ENCODE data around the gene ESRRG. TPM values are rescaled to one million over a fixed set of nuclear protein-coding genes. Genes with fewer than 3 reads are reported as not detected.
A peak's percentile ranks its signal among the peaks of the same experiment; 100 is the strongest.

ESRRG gene
- total RNA-seq, 4 donors from 2014 or later = 0.13 to 0.76 (median 0.24) TPM

DNA sequence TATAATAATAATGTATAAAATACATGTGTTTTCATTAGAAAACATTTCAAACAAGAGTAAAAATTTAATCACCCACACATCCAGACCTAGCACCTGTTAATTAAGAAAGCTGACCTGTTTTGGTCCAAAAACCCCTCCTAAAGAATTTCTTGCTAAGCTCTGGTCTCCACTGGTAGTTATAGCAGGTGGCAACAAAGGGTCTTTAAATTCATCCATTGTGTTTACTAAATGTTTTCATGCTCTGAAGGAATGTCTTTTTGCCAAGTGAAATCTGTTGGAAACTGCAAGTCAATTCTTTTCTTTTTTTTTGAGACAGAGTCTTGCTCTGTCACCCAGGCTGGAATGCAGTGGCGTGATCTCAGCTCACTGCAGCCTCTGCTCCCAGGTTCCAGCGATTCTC is 141.1 kb downstream of the ESRRG start:
- Histone ChIP-seq H3K4me1 (no peaks in the 10 kb centered on the region), H3K36me3 (no peaks in the 10 kb centered on the region), H3K9me3 (no peaks in the 10 kb centered on the region), H3K27me3 (no peaks in the 10 kb centered on the region), H3K27ac (no peak overlapping the region), H3K4me3 (no peak overlapping the region)
- TF ChIP-seq POLR2A (IDR thresholded peaks at IDR 0.05) = no peak
- TF ChIP-seq, protein P1, sequence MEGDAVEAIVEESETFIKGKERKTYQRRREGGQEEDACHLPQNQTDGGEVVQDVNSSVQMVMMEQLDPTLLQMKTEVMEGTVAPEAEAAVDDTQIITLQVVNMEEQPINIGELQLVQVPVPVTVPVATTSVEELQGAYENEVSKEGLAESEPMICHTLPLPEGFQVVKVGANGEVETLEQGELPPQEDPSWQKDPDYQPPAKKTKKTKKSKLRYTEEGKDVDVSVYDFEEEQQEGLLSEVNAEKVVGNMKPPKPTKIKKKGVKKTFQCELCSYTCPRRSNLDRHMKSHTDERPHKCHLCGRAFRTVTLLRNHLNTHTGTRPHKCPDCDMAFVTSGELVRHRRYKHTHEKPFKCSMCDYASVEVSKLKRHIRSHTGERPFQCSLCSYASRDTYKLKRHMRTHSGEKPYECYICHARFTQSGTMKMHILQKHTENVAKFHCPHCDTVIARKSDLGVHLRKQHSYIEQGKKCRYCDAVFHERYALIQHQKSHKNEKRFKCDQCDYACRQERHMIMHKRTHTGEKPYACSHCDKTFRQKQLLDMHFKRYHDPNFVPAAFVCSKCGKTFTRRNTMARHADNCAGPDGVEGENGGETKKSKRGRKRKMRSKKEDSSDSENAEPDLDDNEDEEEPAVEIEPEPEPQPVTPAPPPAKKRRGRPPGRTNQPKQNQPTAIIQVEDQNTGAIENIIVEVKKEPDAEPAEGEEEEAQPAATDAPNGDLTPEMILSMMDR (IDR thresholded peaks at IDR 0.05) = no peak
- intact Hi-C loops (cut with DNase I) = no loop called here
- no peak for DNase-seq
- 61 to 83% methylated on average over 2 of the region's 2 CpGs for WGBS, 2 donors

DNA sequence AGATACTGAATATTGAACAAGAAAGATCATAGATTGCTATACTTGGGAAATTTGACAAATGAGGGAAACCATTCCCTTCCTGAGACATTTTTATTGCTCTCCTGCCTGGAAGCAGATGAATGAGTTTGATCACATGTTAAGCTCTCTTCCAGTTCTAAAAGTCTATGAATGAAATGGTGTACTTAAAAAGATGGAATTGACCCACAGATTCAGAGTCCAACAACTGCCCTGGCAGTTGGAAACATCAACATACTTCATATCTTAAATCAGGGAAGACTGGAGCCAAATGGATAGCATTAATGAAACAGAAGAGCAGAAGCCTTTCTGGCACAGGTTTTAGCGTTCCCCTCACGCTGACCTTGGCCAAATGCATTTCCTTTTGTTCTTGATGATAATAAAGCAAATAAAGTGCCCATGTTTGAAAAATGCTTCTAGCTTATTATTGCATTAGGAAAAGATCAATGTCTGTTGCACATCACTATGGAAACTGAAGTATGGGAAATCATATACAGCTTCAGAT is 142.6 kb downstream of the ESRRG start:
- Histone ChIP-seq H3K36me3 (no peaks in the 10 kb centered on the region), H3K27me3 (no peaks in the 10 kb centered on the region), H3K9me3 (no peaks in the 10 kb centered on the region), H3K27ac (no peak overlapping the region), H3K4me3 (no peak overlapping the region), H3K4me1 (no peaks in the 10 kb centered on the region)
- intact Hi-C loops (cut with DNase I) = no loop called here
- WGBS, 2 donors = 38 to 52% methylated on average over 2 of the region's 2 CpGs
- no peak for DNase-seq
- TF ChIP-seq, protein P1 (IDR thresholded peaks at IDR 0.05) = no peak
- no peak for TF ChIP-seq POLR2A (IDR thresholded peaks at IDR 0.05)

DNA sequence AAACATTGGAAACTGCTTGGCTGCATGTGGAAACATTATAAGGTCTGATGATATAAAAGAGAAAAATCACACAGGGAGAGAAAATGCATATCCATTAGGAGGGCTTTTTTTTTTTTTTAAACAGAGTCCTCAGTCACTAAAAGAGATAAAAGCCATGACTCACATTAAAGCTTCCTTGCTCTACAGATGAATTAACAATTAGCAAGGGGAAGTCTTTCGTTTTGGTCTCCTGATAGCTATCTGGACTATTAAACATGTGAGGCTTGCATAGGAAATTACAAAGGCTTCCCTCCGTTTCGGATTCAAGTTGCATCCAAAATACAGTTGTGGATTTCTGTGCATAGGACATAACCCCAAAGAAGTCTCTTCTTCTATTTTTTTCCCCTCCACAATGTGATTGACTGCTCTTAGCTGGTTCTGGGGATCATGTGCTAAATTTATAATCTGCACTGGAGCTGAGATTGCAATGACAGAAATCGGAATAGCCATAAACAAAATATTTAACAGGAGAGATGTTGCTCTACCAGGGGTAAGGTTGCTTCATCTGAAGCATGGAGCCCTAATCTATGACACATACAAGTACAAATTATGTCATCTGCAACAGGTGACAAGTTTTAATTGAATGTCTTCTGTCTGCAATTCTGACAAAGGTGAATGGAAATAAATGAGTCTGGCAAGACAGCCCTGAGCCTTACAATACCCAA is 146.8 kb downstream of the ESRRG start:
- no peak overlapping the region for H3K27ac ChIP-seq
- 53 to 64% methylated on average over 4 of the region's 4 CpGs for WGBS, 2 donors
- H3K4me3 ChIP-seq = no peak overlapping the region
- H3K27me3 ChIP-seq = no peaks in the 10 kb centered on the region
- no peaks in the 10 kb centered on the region for H3K36me3 ChIP-seq
- DNase-seq = no peak
- no peak for TF ChIP-seq POLR2A (IDR thresholded peaks at IDR 0.05)
- TF ChIP-seq, protein P1 (IDR thresholded peaks at IDR 0.05) = no peak
- intact Hi-C loops (cut with DNase I) = no loop called here
- H3K9me3 ChIP-seq = no peaks in the 10 kb centered on the region
- H3K4me1 ChIP-seq = no peaks in the 10 kb centered on the region

DNA sequence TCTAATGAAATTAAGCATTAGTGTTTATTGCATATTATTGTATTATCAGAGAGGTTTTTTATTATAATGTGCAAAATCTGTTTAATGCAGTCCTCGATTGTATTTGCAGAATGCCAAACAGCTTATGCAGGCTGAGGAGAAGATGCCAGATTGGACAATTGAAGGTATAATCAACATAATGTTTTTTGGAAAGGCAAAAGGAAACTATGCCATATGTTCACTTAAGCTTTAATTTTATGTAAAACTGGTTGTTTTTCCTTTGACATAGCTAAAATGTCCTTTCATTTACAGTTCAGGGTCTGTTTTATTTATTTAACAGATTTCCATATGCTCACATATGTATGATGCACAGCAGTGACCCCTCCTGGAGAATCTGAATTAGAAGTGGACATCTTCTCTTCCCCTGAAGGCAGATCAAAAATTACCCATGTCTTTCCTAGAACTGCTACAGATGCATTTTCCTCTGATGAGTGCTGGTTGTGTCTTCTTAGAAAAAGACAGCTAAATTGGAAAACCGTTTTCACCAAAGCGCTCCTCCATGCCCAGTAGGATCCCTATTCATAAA is 156.5 kb downstream of the ESRRG start:
- WGBS, 2 donors = 35 to 36% methylated on average over 3 of the region's 3 CpGs
- H3K27ac ChIP-seq = no peak overlapping the region
- TF ChIP-seq, protein P1 (IDR thresholded peaks at IDR 0.05) = peak in 2 of 6 experiments; percentile 11 to 30
- no peak for TF ChIP-seq POLR2A (IDR thresholded peaks at IDR 0.05)
- H3K4me1 ChIP-seq = no peaks in the 10 kb centered on the region
- no peaks in the 10 kb centered on the region for H3K9me3 ChIP-seq
- H3K36me3 ChIP-seq = no peaks in the 10 kb centered on the region
- DNase-seq = no peak
- no peak overlapping the region for H3K4me3 ChIP-seq
- intact Hi-C loops (cut with DNase I) = no loop called here
- no peaks in the 10 kb centered on the region for H3K27me3 ChIP-seq

DNA sequence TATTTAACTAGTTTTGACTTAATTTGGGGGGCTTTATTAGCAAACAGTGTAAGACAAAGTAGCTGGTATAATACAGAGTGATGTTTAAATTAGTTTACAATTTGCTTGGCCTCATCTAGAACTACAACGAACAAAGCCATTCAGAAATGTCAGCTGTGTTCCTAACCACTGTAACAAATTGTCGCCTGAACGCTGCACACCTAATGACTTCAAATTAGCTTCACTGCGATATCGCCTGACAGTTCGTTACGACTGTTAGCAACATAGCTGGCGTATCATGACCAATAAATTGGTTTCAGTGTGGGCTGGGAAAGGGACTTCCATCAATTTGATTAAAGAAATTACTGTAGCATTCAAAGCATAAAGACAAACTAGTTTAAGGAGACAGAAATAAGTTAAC is 160.1 kb downstream of the ESRRG start:
- Histone ChIP-seq H3K36me3 (no peaks in the 10 kb centered on the region), H3K9me3 (no peaks in the 10 kb centered on the region), H3K27me3 (no peaks in the 10 kb centered on the region), H3K27ac (no peak overlapping the region), H3K4me3 (no peak overlapping the region), H3K4me1 (no peaks in the 10 kb centered on the region)
- TF ChIP-seq POLR2A (IDR thresholded peaks at IDR 0.05) = no peak
- TF ChIP-seq, protein P1 (IDR thresholded peaks at IDR 0.05) = no peak
- WGBS, 2 donors = 92 to 94% methylated on average over 8 of the region's 8 CpGs
- intact Hi-C loops (cut with DNase I) = no loop called here
- no peak for DNase-seq

Data from esophagus squamous epithelium (tissue), 5 donors.